Measurements from ENCODE around the gene HTR4.

DNA sequence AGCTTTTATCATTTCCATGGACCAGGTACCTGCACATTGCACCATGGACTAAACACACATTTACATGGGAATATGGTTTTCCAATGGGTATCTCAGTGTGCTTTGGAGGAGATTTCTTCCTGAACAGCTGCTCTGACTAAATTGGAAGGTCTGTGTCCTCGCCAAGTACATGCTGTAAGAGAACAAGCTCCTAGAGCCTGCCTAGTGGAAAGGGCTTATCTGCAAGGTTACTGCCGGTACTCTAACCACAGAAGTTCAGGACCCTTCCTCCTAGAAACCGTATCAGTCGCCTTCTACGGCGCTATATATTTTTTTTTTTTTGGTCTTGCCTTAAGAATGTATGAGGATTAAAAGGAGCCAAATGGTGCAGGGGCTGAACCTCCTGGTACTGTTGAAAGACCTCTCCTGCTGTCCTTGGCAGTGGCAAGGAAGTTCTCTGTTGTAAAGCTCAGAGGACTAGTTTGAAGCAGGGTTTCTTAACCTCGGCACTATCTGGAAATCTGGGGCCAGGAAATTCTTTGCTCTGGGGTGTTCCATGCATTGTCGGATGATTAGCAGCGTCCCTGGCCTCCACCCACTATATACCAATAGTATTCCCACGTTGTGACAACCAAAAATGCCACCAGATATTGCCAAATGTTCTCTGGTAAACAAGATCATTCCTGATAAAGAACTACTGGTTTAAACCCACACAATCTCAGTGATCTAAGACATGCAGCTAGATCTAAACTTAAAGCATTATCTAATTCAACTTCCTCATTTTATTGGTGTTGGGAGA is 163.1 kb downstream of the HTR4 start:
- TF ChIP-seq, protein P1, sequence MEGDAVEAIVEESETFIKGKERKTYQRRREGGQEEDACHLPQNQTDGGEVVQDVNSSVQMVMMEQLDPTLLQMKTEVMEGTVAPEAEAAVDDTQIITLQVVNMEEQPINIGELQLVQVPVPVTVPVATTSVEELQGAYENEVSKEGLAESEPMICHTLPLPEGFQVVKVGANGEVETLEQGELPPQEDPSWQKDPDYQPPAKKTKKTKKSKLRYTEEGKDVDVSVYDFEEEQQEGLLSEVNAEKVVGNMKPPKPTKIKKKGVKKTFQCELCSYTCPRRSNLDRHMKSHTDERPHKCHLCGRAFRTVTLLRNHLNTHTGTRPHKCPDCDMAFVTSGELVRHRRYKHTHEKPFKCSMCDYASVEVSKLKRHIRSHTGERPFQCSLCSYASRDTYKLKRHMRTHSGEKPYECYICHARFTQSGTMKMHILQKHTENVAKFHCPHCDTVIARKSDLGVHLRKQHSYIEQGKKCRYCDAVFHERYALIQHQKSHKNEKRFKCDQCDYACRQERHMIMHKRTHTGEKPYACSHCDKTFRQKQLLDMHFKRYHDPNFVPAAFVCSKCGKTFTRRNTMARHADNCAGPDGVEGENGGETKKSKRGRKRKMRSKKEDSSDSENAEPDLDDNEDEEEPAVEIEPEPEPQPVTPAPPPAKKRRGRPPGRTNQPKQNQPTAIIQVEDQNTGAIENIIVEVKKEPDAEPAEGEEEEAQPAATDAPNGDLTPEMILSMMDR (conservative IDR thresholded peaks at IDR 0.05; ENCODE audit: low read length), result no peak
- no peak for TF ChIP-seq EZH2phosphoT487 (IDR thresholded peaks at IDR 0.05; ENCODE audit: borderline replicate concordance)
